ENCODE data around the gene KCNC4. TPM values are rescaled to one million over a fixed set of nuclear protein-coding genes. Genes with fewer than 3 reads are reported as not detected.

The KCNC4 gene
- total and polyA plus RNA-seq, 3 donors from 2014 or later, result 9.5 to 24.8 (median 21.7) TPM

DNA sequence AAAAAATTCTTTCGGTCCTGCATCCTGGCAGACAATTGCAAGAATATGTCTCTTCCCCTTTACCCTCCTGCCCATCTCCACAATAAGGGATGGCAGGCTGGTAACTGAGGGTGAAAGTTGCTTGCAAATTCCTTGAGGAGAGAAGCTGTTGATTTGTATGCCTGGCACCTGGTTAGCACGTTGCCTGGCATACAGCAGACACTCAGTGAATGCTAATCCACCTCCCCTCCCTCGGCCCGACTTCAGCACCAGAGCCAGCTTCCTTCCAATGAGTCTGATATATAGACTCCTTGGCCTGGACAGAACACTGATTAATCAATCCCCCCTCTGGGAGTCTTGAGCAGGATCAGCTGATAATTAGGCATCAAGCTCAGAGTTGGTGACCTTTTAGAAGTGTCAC lies 39.1 kb downstream of the KCNC4 start:
- WGBS, 2 donors, result 82 to 88% methylated on average over 4 of the region's 4 CpGs
- intact Hi-C loops (cut with DNase I; ENCODE audit: low total_unique reads), result no loop called here
- Histone ChIP-seq H3K4me3 (no peak overlapping the region), H3K27me3 (no peaks in the 10 kb centered on the region), H3K27ac (no peak overlapping the region), H3K36me3 (ENCODE audit: low read depth, missing control alignments) (no peaks in the 10 kb centered on the region), H3K4me1 (no peaks in the 10 kb centered on the region), H3K9me3 (no peaks in the 10 kb centered on the region)
- no peak for DNase-seq
- TF ChIP-seq POLR2A (IDR thresholded peaks at IDR 0.05), result no peak
- TF ChIP-seq, protein P1, sequence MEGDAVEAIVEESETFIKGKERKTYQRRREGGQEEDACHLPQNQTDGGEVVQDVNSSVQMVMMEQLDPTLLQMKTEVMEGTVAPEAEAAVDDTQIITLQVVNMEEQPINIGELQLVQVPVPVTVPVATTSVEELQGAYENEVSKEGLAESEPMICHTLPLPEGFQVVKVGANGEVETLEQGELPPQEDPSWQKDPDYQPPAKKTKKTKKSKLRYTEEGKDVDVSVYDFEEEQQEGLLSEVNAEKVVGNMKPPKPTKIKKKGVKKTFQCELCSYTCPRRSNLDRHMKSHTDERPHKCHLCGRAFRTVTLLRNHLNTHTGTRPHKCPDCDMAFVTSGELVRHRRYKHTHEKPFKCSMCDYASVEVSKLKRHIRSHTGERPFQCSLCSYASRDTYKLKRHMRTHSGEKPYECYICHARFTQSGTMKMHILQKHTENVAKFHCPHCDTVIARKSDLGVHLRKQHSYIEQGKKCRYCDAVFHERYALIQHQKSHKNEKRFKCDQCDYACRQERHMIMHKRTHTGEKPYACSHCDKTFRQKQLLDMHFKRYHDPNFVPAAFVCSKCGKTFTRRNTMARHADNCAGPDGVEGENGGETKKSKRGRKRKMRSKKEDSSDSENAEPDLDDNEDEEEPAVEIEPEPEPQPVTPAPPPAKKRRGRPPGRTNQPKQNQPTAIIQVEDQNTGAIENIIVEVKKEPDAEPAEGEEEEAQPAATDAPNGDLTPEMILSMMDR (IDR thresholded peaks at IDR 0.05), result no peak

GRCh38 chr1:110250008-110250407 lies 39.9 kb downstream of the KCNC4 start:
- no peaks in the 10 kb centered on the region for H3K4me1 ChIP-seq
- 80 to 95% methylated on average over 4 of the region's 4 CpGs for WGBS, 2 donors
- intact Hi-C loops (cut with DNase I; ENCODE audit: low total_unique reads), result no loop called here
- no peaks in the 10 kb centered on the region for H3K9me3 ChIP-seq
- H3K27ac ChIP-seq, result no peak overlapping the region
- H3K36me3 ChIP-seq (ENCODE audit: low read depth, missing control alignments), result no peaks in the 10 kb centered on the region
- H3K27me3 ChIP-seq, result no peaks in the 10 kb centered on the region
- no peak for DNase-seq
- TF ChIP-seq POLR2A (IDR thresholded peaks at IDR 0.05), result no peak
- TF ChIP-seq, protein P1 (IDR thresholded peaks at IDR 0.05), result no peak
- H3K4me3 ChIP-seq, result no peak overlapping the region

- intact Hi-C loops (cut with DNase I; ENCODE audit: low total_unique reads), result no loop called here
- 71 to 100% methylated on average over 1 to 2 of the region's 2 CpGs for WGBS, 2 donors
- DNase-seq, result no peak
- Histone ChIP-seq H3K4me3 (no peak overlapping the region), H3K27ac (no peak overlapping the region), H3K27me3 (no peaks in the 10 kb centered on the region), H3K9me3 (no peaks in the 10 kb centered on the region), H3K4me1 (no peaks in the 10 kb centered on the region), H3K36me3 (ENCODE audit: low read depth, missing control alignments) (no peaks in the 10 kb centered on the region)
- TF ChIP-seq POLR2A (IDR thresholded peaks at IDR 0.05), result no peak
- TF ChIP-seq, protein P1 (IDR thresholded peaks at IDR 0.05), result no peak
Measured at GRCh38 chr1:110250749-110251148, 40.6 kb downstream of the KCNC4 start.

- Histone ChIP-seq H3K9me3 (no peaks in the 10 kb centered on the region), H3K27ac (no peak overlapping the region), H3K4me1 (no peaks in the 10 kb centered on the region), H3K27me3 (no peaks in the 10 kb centered on the region), H3K36me3 (ENCODE audit: low read depth, missing control alignments) (no peaks in the 10 kb centered on the region), H3K4me3 (no peak overlapping the region)
- TF ChIP-seq, protein P1 (IDR thresholded peaks at IDR 0.05), result no peak
- TF ChIP-seq POLR2A (IDR thresholded peaks at IDR 0.05), result no peak
- DNase-seq, result no peak
- intact Hi-C loops (cut with DNase I; ENCODE audit: low total_unique reads), result no loop called here
- 84 to 100% methylated on average over 1 of the region's 1 CpG for WGBS, 2 donors
Measured at GRCh38 chr1:110253213-110253612, 43.1 kb downstream of the KCNC4 start.

DNA sequence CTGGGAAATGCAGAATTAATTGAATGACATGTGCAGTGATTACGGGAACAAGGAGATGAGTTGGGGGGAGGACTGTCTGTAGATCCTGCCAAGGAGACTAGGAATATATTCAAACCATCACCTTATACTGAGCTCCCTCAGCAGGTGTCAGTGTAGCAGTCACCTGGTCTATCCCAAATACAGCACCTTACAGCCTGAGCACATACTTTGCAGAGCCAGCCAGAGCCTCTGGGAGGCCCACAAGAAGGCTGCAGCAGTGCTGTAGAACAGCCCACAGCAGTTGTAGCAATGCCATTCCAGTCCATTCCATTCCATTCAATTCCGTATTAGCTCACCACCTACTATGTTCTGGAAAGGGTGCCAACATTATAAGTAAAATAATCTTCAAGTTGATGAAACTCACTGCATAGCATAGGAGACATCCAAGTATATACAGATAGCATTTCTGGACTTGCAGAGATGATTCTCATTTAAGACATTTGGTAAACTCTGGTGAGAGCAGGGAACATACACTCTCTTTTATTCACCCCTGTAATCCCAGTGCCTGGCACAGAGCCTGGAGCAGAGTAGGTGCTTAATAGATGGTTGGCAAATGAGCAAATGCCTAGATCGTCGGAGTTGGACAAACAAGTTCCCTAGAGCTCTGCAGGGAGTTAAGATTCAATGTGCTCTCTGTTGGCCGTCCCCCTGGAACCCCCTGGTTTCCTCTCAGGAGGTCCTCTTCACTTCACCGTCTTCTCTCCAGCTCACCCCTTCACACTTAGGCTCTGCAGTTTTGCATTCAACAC lies 44.7 kb downstream of the KCNC4 start:
- Histone ChIP-seq H3K4me1 (no peaks in the 10 kb centered on the region), H3K36me3 (ENCODE audit: low read depth, missing control alignments) (no peaks in the 10 kb centered on the region), H3K4me3 (no peak overlapping the region), H3K27me3 (no peaks in the 10 kb centered on the region), H3K27ac (no peak overlapping the region), H3K9me3 (no peaks in the 10 kb centered on the region)
- 81 to 88% methylated on average over 6 of the region's 6 CpGs for WGBS, 2 donors
- TF ChIP-seq, protein P1 (IDR thresholded peaks at IDR 0.05), result no peak
- TF ChIP-seq POLR2A (IDR thresholded peaks at IDR 0.05), result no peak
- intact Hi-C loops (cut with DNase I; ENCODE audit: low total_unique reads), result no loop called here
- no peak for DNase-seq

Measured in testis (tissue), 3 donors.